GM12872 (cell line): ENCODE measurements around the gene TM4SF1.

Experiments
- TF ChIP-seq, protein P1 (sequence below): IDR thresholded peaks from 3 replicates; pipeline ENCODE4 v1.5.1; 2011; ENCODE audit warnings: low read depth, mild to moderate bottlenecking, low read length, moderate library complexity; ENCODE audit not compliant: insufficient read depth

Gene TM4SF1

DNA sequence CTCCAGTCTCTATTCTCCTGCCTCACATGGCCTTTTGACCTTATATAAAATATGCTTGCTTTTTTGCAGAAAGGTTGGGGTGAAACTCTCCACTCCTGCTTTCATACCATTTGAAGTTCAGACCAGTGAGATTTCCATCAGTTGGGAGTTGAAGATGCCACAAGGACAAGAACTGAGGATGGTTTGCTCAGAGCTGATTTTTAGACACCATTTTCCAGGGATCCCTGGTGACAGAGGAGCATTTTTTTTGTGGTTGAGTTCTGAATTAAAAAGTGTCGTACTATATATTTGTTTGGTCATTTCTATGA lies 8.8 kb upstream of the TM4SF1 start:
- TF ChIP-seq, protein P1, sequence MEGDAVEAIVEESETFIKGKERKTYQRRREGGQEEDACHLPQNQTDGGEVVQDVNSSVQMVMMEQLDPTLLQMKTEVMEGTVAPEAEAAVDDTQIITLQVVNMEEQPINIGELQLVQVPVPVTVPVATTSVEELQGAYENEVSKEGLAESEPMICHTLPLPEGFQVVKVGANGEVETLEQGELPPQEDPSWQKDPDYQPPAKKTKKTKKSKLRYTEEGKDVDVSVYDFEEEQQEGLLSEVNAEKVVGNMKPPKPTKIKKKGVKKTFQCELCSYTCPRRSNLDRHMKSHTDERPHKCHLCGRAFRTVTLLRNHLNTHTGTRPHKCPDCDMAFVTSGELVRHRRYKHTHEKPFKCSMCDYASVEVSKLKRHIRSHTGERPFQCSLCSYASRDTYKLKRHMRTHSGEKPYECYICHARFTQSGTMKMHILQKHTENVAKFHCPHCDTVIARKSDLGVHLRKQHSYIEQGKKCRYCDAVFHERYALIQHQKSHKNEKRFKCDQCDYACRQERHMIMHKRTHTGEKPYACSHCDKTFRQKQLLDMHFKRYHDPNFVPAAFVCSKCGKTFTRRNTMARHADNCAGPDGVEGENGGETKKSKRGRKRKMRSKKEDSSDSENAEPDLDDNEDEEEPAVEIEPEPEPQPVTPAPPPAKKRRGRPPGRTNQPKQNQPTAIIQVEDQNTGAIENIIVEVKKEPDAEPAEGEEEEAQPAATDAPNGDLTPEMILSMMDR: no peak

DNA sequence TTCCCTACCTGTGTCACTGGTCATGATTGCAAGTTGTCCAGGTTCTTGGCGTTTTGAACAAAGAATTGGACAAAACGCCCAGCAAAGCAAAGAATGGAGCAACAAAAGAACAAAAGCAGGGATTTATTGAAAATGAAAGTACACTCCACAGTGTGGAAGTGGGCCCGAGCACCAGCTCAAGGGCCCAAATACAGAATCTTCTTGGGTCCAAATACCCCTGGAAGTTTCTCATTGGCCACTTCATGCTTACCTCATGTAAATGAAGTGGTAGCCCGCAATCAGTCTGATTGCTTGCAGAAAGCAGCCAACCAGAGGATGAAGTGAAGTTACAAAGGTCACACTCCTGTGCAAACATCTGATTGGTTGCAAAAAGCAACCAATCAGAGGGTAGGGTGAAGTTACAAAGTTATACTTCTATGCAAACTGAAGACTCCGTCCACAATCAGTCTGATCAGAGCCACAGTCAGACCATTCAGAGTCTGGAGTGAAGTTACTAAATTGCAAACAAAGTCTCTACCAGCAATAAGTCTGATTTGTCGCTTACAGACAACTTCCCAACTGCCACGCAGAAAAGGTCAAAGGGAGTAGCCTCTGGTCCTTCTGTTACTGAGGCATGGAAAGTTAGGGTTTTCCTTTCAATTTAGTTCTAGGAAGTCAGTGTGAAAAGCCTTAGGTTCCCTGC lies 8.3 kb upstream of the TM4SF1 start:
- TF ChIP-seq, protein P1: no peak

DNA sequence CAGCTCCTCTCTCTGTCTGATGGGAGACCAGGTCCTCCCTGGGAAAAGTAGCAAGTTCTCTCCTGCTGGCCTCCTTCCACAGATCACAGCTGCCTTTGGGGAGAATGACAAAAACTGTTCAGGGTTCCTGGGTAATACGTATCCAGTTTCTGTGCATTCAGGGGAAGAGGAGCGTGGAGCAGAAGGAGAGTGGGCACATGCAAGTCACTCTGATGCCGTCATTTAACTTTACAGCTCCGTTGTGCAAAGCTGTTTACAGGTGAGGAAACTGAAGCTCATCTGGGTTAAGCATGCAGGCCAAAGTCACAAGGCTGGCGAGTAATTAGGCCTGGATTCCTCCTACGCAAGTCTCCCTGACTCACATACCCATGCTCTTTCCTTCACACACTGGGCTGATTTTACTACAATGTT lies 7.5 kb upstream of the TM4SF1 start:
- TF ChIP-seq, protein P1: no peak

GRCh38 chr3:149384167-149384566 lies 6.7 kb upstream of the TM4SF1 start:
- TF ChIP-seq, protein P1: no peak

- TF ChIP-seq, protein P1: no peak
Measured at GRCh38 chr3:149383703-149384102, 6.3 kb upstream of the TM4SF1 start.

DNA sequence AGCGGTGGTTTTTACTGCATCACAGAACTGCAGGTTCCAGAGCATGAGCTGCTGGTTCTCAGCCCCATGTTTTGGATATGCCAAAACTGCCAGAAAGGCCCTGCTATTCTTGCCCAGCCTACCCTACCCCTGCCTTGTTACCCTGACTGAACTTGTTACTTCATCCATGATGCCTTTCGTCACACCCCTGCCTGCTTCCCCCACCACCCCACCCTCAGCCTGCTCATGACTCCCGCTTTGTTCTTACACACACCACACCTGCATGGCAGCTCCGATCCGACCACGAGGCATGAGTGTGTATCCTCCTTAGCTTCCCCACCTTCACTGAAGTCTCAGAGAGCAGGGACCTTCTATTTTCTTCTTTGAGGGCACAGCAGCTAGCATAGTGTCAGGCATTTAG lies 5.1 kb upstream of the TM4SF1 start:
- TF ChIP-seq, protein P1: no peak

- TF ChIP-seq, protein P1: no peak
Measured at GRCh38 chr3:149382101-149382467, 4.6 kb upstream of the TM4SF1 start.
